Colonic mucosa (tissue), 4 donors: ENCODE measurements around the gene MESD. TPM values are rescaled to one million over a fixed set of nuclear protein-coding genes. Genes with fewer than 3 reads are reported as not detected.
"Not testable (repeated sequence)": the region's sequence is repeated elsewhere in the genome, so short reads cannot be mapped to it uniquely, and the experiment has no call there.

ENCODE experiments used
- DNase-seq: peaks from one replicate; pipeline ENCODE4 v3.0.0-alpha.2; 2020
- H3K27ac ChIP-seq: fragments of 200-600 bp; one replicate; pipeline ENCODE4 v1.8.0; 2021
- H3K27me3 ChIP-seq: fragments of 200-600 bp; one replicate; pipeline ENCODE4 v1.8.0; 2021
- H3K36me3 ChIP-seq: fragments of 200-600 bp; one replicate; pipeline ENCODE4 v1.8.0; 2021
- H3K4me1 ChIP-seq: fragments of 200-600 bp; one replicate; pipeline ENCODE4 v1.8.0; 2021; ENCODE audit warnings: mild to moderate bottlenecking
- H3K4me3 ChIP-seq: fragments of 200-600 bp; one replicate; pipeline ENCODE4 v1.8.0; 2021
- H3K9ac ChIP-seq, 2 donors: one replicate each; pipeline ENCODE4 v1.7.0; 2013; ENCODE audit warnings: control low read depth in 2 of 2, low read depth in 2 of 2, low read length in 2 of 2
- H3K9me3 ChIP-seq: fragments of 200-600 bp; one replicate; pipeline ENCODE4 v1.8.0; 2021
- CTCF ChIP-seq: fragments of 200-600 bp; IDR thresholded peaks from one replicate; pipeline ENCODE4 v1.8.0; 2022; ENCODE audit warnings: antibody characterized with exemption, mild to moderate bottlenecking
- intact Hi-C: fragments of 100-400 bp; cut with DNase I; formaldehyde crosslinking; loops from one replicate; pipeline ENCODE4 v1.14.1; 2022
- total RNA-seq, 2 donors: library from RNA; stranded (reverse); fragmentation: NEBNext Ultra II Directional in 1 of 2; extraction: Animal tissue kit (Norgen Biotek cat#: 25700) in 1 of 2; gene quantifications; one replicate each; pipeline ENCODE4 v1.2.1, GENCODE V29; 2021
- donor health status: healthy.
- donor health status: DM: no; HTN: no; CAD: no.
- donor health status: DM: no; HTN: no; CAD: no.

The MESD gene
- total RNA-seq, 2 donors from 2014 or later, result 20.4 to 26.1 TPM

DNA sequence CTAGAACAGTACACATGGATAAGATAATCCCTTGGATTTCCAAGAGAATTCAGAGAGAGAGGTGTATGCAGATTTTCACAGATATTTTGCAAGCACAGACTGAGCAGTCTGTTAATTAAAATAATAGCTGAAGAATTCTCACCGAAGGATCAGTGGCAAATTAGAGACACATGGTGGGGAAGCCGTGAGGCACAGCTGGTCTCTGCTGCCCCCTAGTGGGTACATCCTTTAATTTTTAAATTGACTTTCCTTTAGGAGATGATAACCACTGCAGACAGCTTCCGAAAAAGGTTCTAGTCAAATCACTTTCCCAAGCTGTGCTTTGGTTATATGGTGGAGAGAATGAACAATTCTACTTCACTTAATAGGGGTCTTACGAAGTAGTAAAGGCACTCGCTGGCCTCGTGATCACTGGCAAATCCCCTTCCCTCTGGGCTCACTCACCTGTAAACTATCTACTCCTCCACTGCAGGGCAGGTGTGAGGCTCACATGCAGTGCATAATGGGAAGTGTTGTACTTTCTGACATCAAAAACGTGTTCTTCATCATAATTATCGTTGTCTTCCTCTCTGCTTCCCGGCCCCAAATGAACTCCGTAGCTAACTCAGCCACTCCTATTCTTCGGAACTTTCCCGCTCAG is 19.5 kb downstream of the MESD start:
- intact Hi-C loops, result loop anchor here (2.0 to 10.0 kb wide), 3 partner anchors 135 to 513 kb away; partner anchors contain the start of gene CEMIP
- H3K4me1 ChIP-seq, result no peaks in the 10 kb centered on the region

DNA sequence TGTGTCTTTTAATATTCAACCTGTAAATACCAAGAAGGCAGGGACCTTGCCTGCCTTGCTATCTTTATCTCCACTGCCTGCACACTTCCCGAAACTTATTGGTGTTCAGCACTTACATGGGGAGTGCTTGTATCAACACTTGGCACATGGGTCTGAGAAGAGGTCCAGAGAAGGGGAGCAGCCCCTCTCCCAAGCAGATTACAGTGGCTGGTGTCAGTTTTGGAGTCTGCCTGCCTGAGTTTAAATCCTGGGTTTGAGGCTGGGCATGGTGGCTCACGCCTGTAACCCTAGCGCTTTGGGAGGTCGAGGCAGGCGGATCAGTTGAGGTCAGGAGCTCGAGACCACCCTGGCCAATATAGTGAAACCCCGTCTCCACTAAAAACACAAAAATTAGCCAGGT is 20.3 kb downstream of the MESD start:
- TF ChIP-seq CTCF, result no peak
- Histone ChIP-seq H3K36me3 (no peaks in the 10 kb centered on the region), H3K27ac (no peak overlapping the region), H3K4me1 (no peaks in the 10 kb centered on the region), H3K9ac (no peak overlapping the region), H3K9me3 (peaks cover 3% of the 10 kb centered on the region), H3K4me3 (no peak overlapping the region), H3K27me3 (no peaks in the 10 kb centered on the region)
- intact Hi-C loops, result no loop called here
- no peak for DNase-seq

More for the DNA sequence above, 19.5 kb downstream of the MESD start:
- H3K36me3 ChIP-seq, result no peaks in the 10 kb centered on the region
- no peak overlapping the region for H3K9ac ChIP-seq
- H3K27ac ChIP-seq, result no peak overlapping the region
- peak; percentile 73 for DNase-seq
- no peaks in the 10 kb centered on the region for H3K27me3 ChIP-seq
- H3K4me3 ChIP-seq, result no peak overlapping the region
- peak; percentile 81 for TF ChIP-seq CTCF
- H3K9me3 ChIP-seq, result no peaks in the 10 kb centered on the region

DNA sequence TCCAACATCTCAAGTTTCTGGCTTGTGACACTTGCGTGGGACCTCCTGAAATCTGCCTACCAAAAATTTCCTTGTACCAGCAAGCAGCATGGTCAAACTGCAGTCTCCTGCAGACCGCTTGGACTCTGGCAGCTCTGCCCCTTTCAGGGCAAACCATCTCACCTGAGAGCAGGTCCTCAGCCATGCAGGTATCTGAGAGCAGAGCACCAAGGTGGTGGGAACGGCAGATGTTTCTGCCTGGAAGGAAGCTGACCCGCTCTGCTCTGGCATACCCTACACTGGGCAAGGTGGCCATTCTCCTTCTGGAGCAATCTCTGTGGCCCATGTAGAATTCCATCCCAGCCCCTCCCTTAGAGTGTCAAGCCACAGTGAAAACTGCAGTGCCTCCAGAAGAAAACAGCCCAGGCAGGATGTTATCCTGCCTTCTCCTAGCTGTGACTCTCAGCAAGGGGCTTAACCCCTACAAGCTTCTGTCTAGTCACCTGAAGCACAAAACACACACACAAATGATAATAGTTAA is 21.6 kb downstream of the MESD start:
- Histone ChIP-seq H3K9me3 (peaks cover 3% of the 10 kb centered on the region), H3K36me3 (no peaks in the 10 kb centered on the region), H3K4me1 (no peaks in the 10 kb centered on the region), H3K4me3 (no peak overlapping the region), H3K9ac (no peak overlapping the region), H3K27me3 (no peaks in the 10 kb centered on the region), H3K27ac (no peak overlapping the region)
- DNase-seq, result no peak
- TF ChIP-seq CTCF, result no peak
- intact Hi-C loops, result no loop called here

DNA sequence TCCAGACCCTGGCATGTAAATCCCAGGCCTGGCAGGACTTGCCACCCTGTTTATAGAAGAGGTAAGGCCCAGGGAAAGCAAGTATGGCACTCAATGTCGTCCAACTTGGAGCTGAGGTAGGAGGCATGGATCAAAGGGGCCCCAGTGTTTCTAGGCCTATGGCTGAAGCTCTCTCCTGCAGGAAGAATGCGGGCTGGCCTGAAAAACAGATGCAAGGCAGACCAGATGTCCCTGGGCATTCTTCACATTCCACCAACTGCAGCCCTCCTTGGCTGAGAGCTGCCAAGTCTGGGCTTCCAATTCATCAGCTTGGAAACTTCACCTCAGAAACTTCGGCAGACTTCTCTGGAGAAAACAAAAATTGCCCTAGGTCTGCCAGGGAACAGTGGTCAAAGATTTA is 22.2 kb downstream of the MESD start:
- Histone ChIP-seq H3K9me3 (peaks cover 3% of the 10 kb centered on the region), H3K4me3 (no peak overlapping the region), H3K27ac (no peak overlapping the region), H3K27me3 (no peaks in the 10 kb centered on the region), H3K36me3 (no peaks in the 10 kb centered on the region), H3K4me1 (no peaks in the 10 kb centered on the region), H3K9ac (no peak overlapping the region)
- intact Hi-C loops, result no loop called here
- no peak for DNase-seq
- no peak for TF ChIP-seq CTCF

DNA sequence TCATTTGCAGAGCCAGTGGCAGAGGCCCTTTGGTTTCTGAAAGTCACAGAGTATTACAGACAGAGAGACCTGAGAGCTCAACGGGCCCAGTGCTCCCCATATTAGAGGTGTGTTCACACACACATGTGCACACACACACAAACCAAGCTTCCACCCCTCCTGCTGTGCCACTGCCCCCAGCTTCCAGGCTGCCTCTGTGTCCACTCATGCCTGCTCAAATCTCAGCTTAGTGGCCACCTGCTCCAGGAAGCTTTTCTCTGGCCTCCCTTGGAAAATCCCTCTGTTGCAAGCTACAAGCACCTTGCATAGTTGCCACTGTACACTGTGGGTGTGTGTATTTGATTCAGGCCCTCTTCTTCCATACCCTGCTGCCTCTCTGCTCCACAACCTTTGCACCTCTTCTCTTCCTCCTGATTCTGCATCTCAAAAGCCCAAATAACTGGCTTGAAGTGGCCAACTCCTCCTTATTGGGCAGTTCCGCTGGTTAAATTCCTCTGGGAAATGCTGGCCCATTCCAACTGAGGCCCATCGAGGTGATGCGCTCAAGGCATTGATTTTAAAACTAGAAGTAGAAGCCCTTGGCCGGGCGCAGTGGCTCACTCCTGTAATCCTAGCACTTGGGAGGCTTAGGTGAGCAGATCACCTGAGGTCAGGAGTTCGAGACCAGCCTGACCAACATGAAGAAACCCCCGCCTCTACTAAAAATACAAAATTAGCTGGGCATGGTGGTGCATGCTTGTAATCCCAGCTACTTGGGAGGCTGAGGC is 23.0 kb downstream of the MESD start:
- Histone ChIP-seq H3K36me3 (no peaks in the 10 kb centered on the region), H3K27me3 (no peaks in the 10 kb centered on the region), H3K9me3 (peaks cover 3% of the 10 kb centered on the region), H3K4me1 (no peaks in the 10 kb centered on the region), H3K27ac (no peak overlapping the region), H3K9ac (no peak overlapping the region), H3K4me3 (no peak overlapping the region)
- DNase-seq, result no peak
- intact Hi-C loops, result no loop called here
- TF ChIP-seq CTCF, result no peak

GRCh38 chr15:80965454-80965853 is 24.2 kb downstream of the MESD start:
- H3K4me1 ChIP-seq, H3K27ac ChIP-seq, intact Hi-C loops, H3K9ac ChIP-seq, H3K9me3 ChIP-seq, DNase-seq, H3K4me3 ChIP-seq, H3K27me3 ChIP-seq, H3K36me3 ChIP-seq: not testable (repeated sequence)
